ENCODE results near the gene EHBP1L1. TPM values are rescaled to one million over a fixed set of nuclear protein-coding genes. Genes with fewer than 3 reads are reported as not detected.

The EHBP1L1 gene
- polyA plus RNA-seq, 3 donors: 29.6 to 507 (median 42.6) TPM

GRCh38 chr11:65571940-65572339 is 3.9 kb upstream of the EHBP1L1 start:
- H3K4me3 ChIP-seq (replicated peaks in 1 of 3; ENCODE audit: low read depth in 2 of 3, low read length in 3 of 3): peak overlapping the region; percentile 31 to 100 (median 63)
- peak overlapping the region; percentile 90 to 98 (median 95) for H3K27ac Mint-ChIP-seq
- H3K9me3 ChIP-seq (replicated peaks in 1 of 2; ENCODE audit: control insufficient read depth in 1 of 2, insufficient read depth in 1 of 2, low read length in 2 of 2): no peaks in the 10 kb centered on the region
- H3K36me3 ChIP-seq (replicated peaks in 1 of 2; ENCODE audit: control insufficient read depth in 1 of 2, insufficient read depth in 2 of 2, low read length in 2 of 2): no peaks in the 10 kb centered on the region
- TF ChIP-seq, protein P1, sequence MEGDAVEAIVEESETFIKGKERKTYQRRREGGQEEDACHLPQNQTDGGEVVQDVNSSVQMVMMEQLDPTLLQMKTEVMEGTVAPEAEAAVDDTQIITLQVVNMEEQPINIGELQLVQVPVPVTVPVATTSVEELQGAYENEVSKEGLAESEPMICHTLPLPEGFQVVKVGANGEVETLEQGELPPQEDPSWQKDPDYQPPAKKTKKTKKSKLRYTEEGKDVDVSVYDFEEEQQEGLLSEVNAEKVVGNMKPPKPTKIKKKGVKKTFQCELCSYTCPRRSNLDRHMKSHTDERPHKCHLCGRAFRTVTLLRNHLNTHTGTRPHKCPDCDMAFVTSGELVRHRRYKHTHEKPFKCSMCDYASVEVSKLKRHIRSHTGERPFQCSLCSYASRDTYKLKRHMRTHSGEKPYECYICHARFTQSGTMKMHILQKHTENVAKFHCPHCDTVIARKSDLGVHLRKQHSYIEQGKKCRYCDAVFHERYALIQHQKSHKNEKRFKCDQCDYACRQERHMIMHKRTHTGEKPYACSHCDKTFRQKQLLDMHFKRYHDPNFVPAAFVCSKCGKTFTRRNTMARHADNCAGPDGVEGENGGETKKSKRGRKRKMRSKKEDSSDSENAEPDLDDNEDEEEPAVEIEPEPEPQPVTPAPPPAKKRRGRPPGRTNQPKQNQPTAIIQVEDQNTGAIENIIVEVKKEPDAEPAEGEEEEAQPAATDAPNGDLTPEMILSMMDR (IDR thresholded peaks at IDR 0.05): peak; percentile 12
- no peaks in the 10 kb centered on the region for H3K27me3 ChIP-seq (ENCODE audit: control insufficient read depth in 2 of 2, insufficient read depth in 2 of 2, low read length in 2 of 2)
- peaks cover 0 to 2% (median 0%) of the 10 kb centered on the region in 7 donors for H3K9me3 Mint-ChIP-seq
- peak overlapping the region; percentile 74 to 88 for H3K4me3 Mint-ChIP-seq
- peak overlapping the region; percentile 20 to 95 for H3K27ac ChIP-seq (ENCODE audit: low read depth in 1 of 2, low read length in 2 of 2)
- H3K4me1 ChIP-seq (ENCODE audit: control insufficient read depth in 1 of 2, insufficient read depth in 2 of 2, low read length in 2 of 2): peaks cover 55 to 64% of the 10 kb centered on the region in 2 donors
- WGBS (ENCODE audit: insufficient coverage): 8% methylated on average over 4 of the region's 11 CpGs
- H3K4me2 ChIP-seq (replicated peaks; ENCODE audit: extremely low read depth, low read length, poor library complexity, severe bottlenecking): peak overlapping the region; percentile 97
- H4K20me1 ChIP-seq (ENCODE audit: insufficient read depth, low read length): peaks cover 54% of the 10 kb centered on the region
- no peaks in the 10 kb centered on the region for H3K27me3 Mint-ChIP-seq (ENCODE audit: low read depth in 3 of 3)
- peaks cover 7 to 21% of the 10 kb centered on the region in 2 donors for H3K36me3 Mint-ChIP-seq
- intact Hi-C loops (cut with micrococcal nuclease): loop anchor here in 1 of 2 donors (1.0 to 10.0 kb wide), 3 partner anchors 16 to 547 kb away; partner anchors contain the start of genes MAP3K11, PCNX3 and SNX15
- H3K9ac ChIP-seq (ENCODE audit: insufficient read depth, low read length, poor library complexity, severe bottlenecking): peak overlapping the region; percentile 58
- peak overlapping the region; percentile 4 for H2AFZ ChIP-seq (ENCODE audit: insufficient read depth, low read depth, low read length, poor library complexity, severe bottlenecking)
- no peak for DNase-seq
- H3K4me1 Mint-ChIP-seq: peaks cover 55% of the 10 kb centered on the region
- H3K79me2 ChIP-seq (ENCODE audit: insufficient read depth, low read length): peaks cover 76% of the 10 kb centered on the region

GRCh38 chr11:65572356-65573051 is 3.3 kb upstream of the EHBP1L1 start, which contains the start of gene FAM89B:
FAM89B (plus strand) TSS chr11:65572538; CDS start chr11:65572670, 132 bp downstream.
- DNase-seq: peak; percentile 65 to 77 (median 69)
- Histone ChIP-seq H3K9me3 (replicated peaks in 1 of 2; ENCODE audit: control insufficient read depth in 1 of 2, insufficient read depth in 1 of 2, low read length in 2 of 2) (no peaks in the 10 kb centered on the region), H3K4me1 (ENCODE audit: control insufficient read depth in 1 of 2, insufficient read depth in 2 of 2, low read length in 2 of 2) (peaks cover 55 to 70% of the 10 kb centered on the region in 2 donors), H3K79me2 (ENCODE audit: insufficient read depth, low read length) (peaks cover 78% of the 10 kb centered on the region), H3K4me2 (replicated peaks; ENCODE audit: extremely low read depth, low read length, poor library complexity, severe bottlenecking) (peak within 1 kb of the TSS; percentile 97), H3K36me3 (replicated peaks in 1 of 2; ENCODE audit: control insufficient read depth in 1 of 2, insufficient read depth in 2 of 2, low read length in 2 of 2) (no peaks in the 10 kb centered on the region), H3K27me3 (ENCODE audit: control insufficient read depth in 2 of 2, insufficient read depth in 2 of 2, low read length in 2 of 2) (no peaks in the 10 kb centered on the region), H3K4me3 (replicated peaks in 1 of 3; ENCODE audit: low read depth in 2 of 3, low read length in 3 of 3) (peak within 1 kb of the TSS; percentile 63 to 100 (median 98)), H2AFZ (ENCODE audit: insufficient read depth, low read depth, low read length, poor library complexity, severe bottlenecking) (peak within 1 kb of the TSS; percentile 4), H4K20me1 (ENCODE audit: insufficient read depth, low read length) (peaks cover 59% of the 10 kb centered on the region), H3K27ac (ENCODE audit: low read depth in 1 of 2, low read length in 2 of 2) (peak within 1 kb of the TSS; percentile 95 to 96), H3K9ac (ENCODE audit: insufficient read depth, low read length, poor library complexity, severe bottlenecking) (peak within 1 kb of the TSS; percentile 58)
- TF ChIP-seq, protein P1 (IDR thresholded peaks at IDR 0.05): no peak
- Mint-ChIP-seq H3K27ac (peak within 1 kb of the TSS; percentile 90 to 98 (median 95)), H3K4me1 (peaks cover 55% of the 10 kb centered on the region), H3K27me3 (ENCODE audit: low read depth in 3 of 3) (no peaks in the 10 kb centered on the region), H3K4me3 (peak within 1 kb of the TSS; percentile 77 to 88), H3K9me3 (peaks cover 0 to 2% (median 0%) of the 10 kb centered on the region in 7 donors), H3K36me3 (peaks cover 7 to 20% of the 10 kb centered on the region in 2 donors)
- intact Hi-C loops (cut with micrococcal nuclease): loop anchor here in 1 of 2 donors (1.0 to 10.0 kb wide), 2 partner anchors 16 to 548 kb away; partner anchors contain the start of gene SNX15
- under 1% methylated on average over 78 of the region's 86 CpGs for WGBS (ENCODE audit: insufficient coverage)
